Right atrium auricular region (tissue), 2 donors: ENCODE measurements around the gene CXCL14. TPM values are rescaled to one million over a fixed set of nuclear protein-coding genes. Genes with fewer than 3 reads are reported as not detected.
A peak's percentile ranks its signal among the peaks of the same experiment; 100 is the strongest.

Experiments
- DNase-seq: peaks from one replicate; pipeline ENCODE4 v3.0.0-alpha.2; 2019; ENCODE audit warnings: low spot score
- H3K27ac ChIP-seq, 2 donors: fragments of 200-600 bp; sonication (generic); 1 replicate in 1 of 2; 2 replicates in 1 of 2; pipeline ENCODE4 v1.5.1; 2016 to 2019
- H3K27me3 ChIP-seq, 2 donors: fragments of 200-600 bp; sonication (generic); one replicate each; pipeline versions ENCODE4 v1.5.1 to v1.6.0; 2017 to 2019
- H3K36me3 ChIP-seq: fragments of 200-600 bp; sonication (generic); one replicate; pipeline ENCODE4 v1.5.1; 2016
- H3K4me1 ChIP-seq, 2 donors: fragments of 200-600 bp; sonication (generic); one replicate each; pipeline versions ENCODE4 v1.5.1 to v1.6.0; 2017 to 2019
- H3K4me3 ChIP-seq, 2 donors: fragments of 200-600 bp; sonication (generic); 1 replicate in 1 of 2; 2 replicates in 1 of 2; pipeline ENCODE4 v1.5.1; 2017 to 2019; ENCODE audit warnings: mild to moderate bottlenecking in 1 of 2, moderate library complexity in 1 of 2
- H3K9me3 ChIP-seq, 2 donors: fragments of 200-600 bp; sonication (generic); one replicate each; pipeline ENCODE4 v1.5.1; 2019
- CTCF ChIP-seq, 2 donors: fragments of 200-600 bp; sonication (generic); IDR thresholded peaks; one replicate each; pipeline ENCODE4 v1.5.1; 2019; ENCODE audit warnings: antibody characterized with exemption in 2 of 2
- total RNA-seq, 2 donors: library from RNA; depleted of rRNA; stranded (reverse); fragments of >200 nt; gene quantifications; one replicate each; pipeline ENCODE4 v1.1.0, GENCODE V29; 2016

CXCL14 gene
- total RNA-seq, 2 donors from 2014 or later: 0.33 to 3.1 TPM

- Histone ChIP-seq H3K27ac (no peak overlapping the region), H3K4me3 (no peak overlapping the region), H3K9me3 (no peaks in the 10 kb centered on the region), H3K27me3 (peaks cover 0 to 6% of the 10 kb centered on the region in 2 donors), H3K36me3 (no peaks in the 10 kb centered on the region), H3K4me1 (peaks cover 0 to 15% of the 10 kb centered on the region in 2 donors)
- no peak for TF ChIP-seq CTCF (IDR thresholded peaks at IDR 0.05)
- no peak for DNase-seq
Measured at GRCh38 chr5:135546101-135546500, 32.7 kb downstream of the CXCL14 start.

DNA sequence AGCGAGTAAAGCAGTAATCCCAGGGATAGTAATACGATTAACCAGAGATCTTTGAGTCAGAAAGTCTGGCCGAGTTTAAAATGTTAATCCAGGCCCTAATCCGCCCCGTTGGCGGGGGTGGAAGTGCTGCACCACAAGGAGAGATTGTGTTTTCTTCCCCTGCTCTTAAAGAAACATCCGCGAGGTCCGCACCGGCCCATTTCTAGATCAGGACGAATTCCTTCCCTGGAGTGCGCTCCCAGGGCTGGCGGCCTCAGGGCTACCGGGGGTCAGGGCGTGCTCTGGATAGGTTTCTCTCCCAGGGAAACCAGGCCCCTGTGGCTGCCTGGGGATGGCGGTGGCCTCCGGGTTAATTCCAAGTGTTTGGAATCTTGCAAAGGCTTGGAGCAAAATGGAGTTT is 33.7 kb downstream of the CXCL14 start:
- no peak overlapping the region for H3K4me3 ChIP-seq
- H3K27me3 ChIP-seq: peaks cover 0 to 6% of the 10 kb centered on the region in 2 donors
- H3K4me1 ChIP-seq: peaks cover 0 to 15% of the 10 kb centered on the region in 2 donors
- TF ChIP-seq CTCF (IDR thresholded peaks at IDR 0.05): no peak
- H3K9me3 ChIP-seq: no peaks in the 10 kb centered on the region
- H3K27ac ChIP-seq: no peak overlapping the region
- no peaks in the 10 kb centered on the region for H3K36me3 ChIP-seq
- no peak for DNase-seq

- Histone ChIP-seq H3K4me3 (peak overlapping the region; percentile 26 to 50), H3K27ac (no peak overlapping the region), H3K9me3 (no peaks in the 10 kb centered on the region), H3K36me3 (no peaks in the 10 kb centered on the region), H3K4me1 (peaks cover 0 to 15% of the 10 kb centered on the region in 2 donors), H3K27me3 (peaks cover 0 to 6% of the 10 kb centered on the region in 2 donors)
- DNase-seq: no peak
- no peak for TF ChIP-seq CTCF (IDR thresholded peaks at IDR 0.05)
Measured at GRCh38 chr5:135543485-135544304, 35.1 kb downstream of the CXCL14 start.

- TF ChIP-seq CTCF (IDR thresholded peaks at IDR 0.05): no peak
- H3K4me3 ChIP-seq: peak overlapping the region; percentile 26 to 50
- H3K9me3 ChIP-seq: peaks cover 0 to 2% of the 10 kb centered on the region in 2 donors
- H3K27ac ChIP-seq: no peak overlapping the region
- peaks cover 2 to 6% of the 10 kb centered on the region in 2 donors for H3K27me3 ChIP-seq
- DNase-seq: no peak
- no peaks in the 10 kb centered on the region for H3K36me3 ChIP-seq
- peaks cover 0 to 15% of the 10 kb centered on the region in 2 donors for H3K4me1 ChIP-seq
Measured at GRCh38 chr5:135543001-135543484, 35.7 kb downstream of the CXCL14 start.

DNA sequence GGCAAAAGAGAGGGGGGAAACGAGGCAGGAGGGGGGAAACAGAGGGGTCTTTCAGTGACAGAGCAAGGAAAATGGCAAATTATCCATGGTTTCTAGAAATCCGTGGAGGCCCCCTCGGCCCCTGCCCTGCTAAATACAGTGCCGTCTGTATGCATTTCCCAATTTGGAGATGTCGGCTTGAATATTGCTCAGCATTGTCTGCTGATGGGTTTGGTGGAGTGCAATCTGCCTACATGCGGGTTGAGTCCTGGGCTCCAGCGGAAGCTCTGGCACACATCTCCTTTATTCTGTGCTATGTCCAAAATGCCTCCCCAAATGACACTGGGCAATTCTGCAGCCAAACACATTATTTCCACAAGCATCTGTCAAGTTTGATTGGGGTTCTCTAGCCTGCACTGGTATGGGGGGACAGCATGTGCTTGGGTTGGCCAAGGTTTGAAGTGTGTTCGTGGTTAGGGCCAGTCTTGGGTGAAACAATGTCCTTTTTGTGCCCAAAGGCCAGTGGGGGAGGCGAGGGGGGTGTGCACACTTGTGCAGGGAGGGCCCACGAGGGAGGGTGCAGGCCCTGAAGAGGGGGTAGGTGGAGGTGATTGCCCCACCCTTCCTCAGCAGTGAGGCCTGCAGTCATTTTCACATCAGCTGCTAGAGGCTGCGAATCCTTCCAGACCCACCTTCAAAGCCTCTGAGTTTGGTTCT is 36.8 kb downstream of the CXCL14 start:
- no peak for DNase-seq
- H3K27ac ChIP-seq: no peak overlapping the region
- H3K4me1 ChIP-seq: peaks cover 0 to 15% of the 10 kb centered on the region in 2 donors
- no peak for TF ChIP-seq CTCF (IDR thresholded peaks at IDR 0.05)
- H3K9me3 ChIP-seq: peaks cover 0 to 8% of the 10 kb centered on the region in 2 donors
- H3K27me3 ChIP-seq: peaks cover 6 to 11% of the 10 kb centered on the region in 2 donors
- H3K4me3 ChIP-seq: no peak overlapping the region
- no peaks in the 10 kb centered on the region for H3K36me3 ChIP-seq
